SU-DHL-6 (cell line): ENCODE data around the gene STRIT1.

Experiments
- H2AFZ ChIP-seq: fragments of 200-600 bp; sonication (generic); 2 replicates; pipeline ENCODE4 v1.6.1; 2014; ENCODE audit warnings: low read depth, mild to moderate bottlenecking, moderate library complexity, mixed read lengths, antibody characterized with exemption, low read length; ENCODE audit not compliant: severe bottlenecking
- H3F3A ChIP-seq: fragments of 200-600 bp; shearing (Covaris generic); 2 replicates; pipeline ENCODE4 v1.6.0; 2016; ENCODE audit warnings: antibody characterized with exemption, mild to moderate bottlenecking; ENCODE audit not compliant: insufficient read depth
- H3K27ac ChIP-seq: fragments of 200-600 bp; sonication (generic); 2 replicates; pipeline ENCODE4 v1.5.1; 2016; ENCODE audit warnings: low read depth, mild to moderate bottlenecking, low read length, moderate library complexity, mixed read lengths
- H3K27me3 ChIP-seq: fragments of 200-600 bp; sonication (generic), shearing (Covaris generic); 2 replicates; pipeline ENCODE4 v1.6.0; 2014; ENCODE audit warnings: mild to moderate bottlenecking, low read length
- H3K36me3 ChIP-seq: fragments of 200-600 bp; sonication (generic); 2 replicates; pipeline ENCODE4 v1.6.1; 2014; ENCODE audit warnings: mild to moderate bottlenecking, low read length, mixed read lengths
- H3K4me2 ChIP-seq: fragments of 300-600, 200-600 bp; shearing (Covaris generic), sonication (generic); 2 replicates; pipeline ENCODE4 v1.6.0; 2014; ENCODE audit warnings: low read length, low read depth, mild to moderate bottlenecking; ENCODE audit not compliant: poor library complexity, severe bottlenecking
- H3K4me3 ChIP-seq: fragments of 200-600 bp; sonication (generic); 2 replicates; pipeline ENCODE4 v1.5.1; 2014; ENCODE audit warnings: antibody characterized with exemption, low read length, mild to moderate bottlenecking, mixed read lengths; ENCODE audit not compliant: insufficient read depth, poor library complexity, severe bottlenecking
- H3K79me2 ChIP-seq: fragments of 200-600 bp; sonication (generic); 2 replicates; pipeline ENCODE4 v1.6.1; 2014; ENCODE audit warnings: mild to moderate bottlenecking, low read length, moderate library complexity; ENCODE audit not compliant: insufficient read depth
- H3K9ac ChIP-seq: fragments of 200-600 bp; sonication (generic); 2 replicates; pipeline ENCODE4 v1.7.0; 2014; ENCODE audit warnings: mild to moderate bottlenecking, low read length
- H3K9me2 ChIP-seq: fragments of 200-600 bp; sonication (generic); replicated peaks from 2 replicates; pipeline ENCODE4 v1.6.1; 2014; ENCODE audit warnings: low read length; ENCODE audit not compliant: insufficient read depth
- H3K9me3 ChIP-seq: fragments of 200-600 bp; sonication (generic); 2 replicates; pipeline ENCODE4 v1.6.1; 2014; ENCODE audit warnings: low read length, mixed read lengths; ENCODE audit not compliant: insufficient read depth
- H4K20me1 ChIP-seq: fragments of 200-600 bp; sonication (generic); 2 replicates; pipeline ENCODE4 v1.6.1; 2014; ENCODE audit warnings: low read depth, mild to moderate bottlenecking, antibody characterized with exemption, low read length, moderate library complexity, mixed read lengths
- CTCF ChIP-seq: fragments of 200-600 bp; sonication (generic); IDR thresholded peaks from one replicate; pipeline ENCODE4 v1.5.1; 2017; ENCODE audit warnings: antibody characterized with exemption, mild to moderate bottlenecking, low read length, moderate library complexity; ENCODE audit not compliant: insufficient read depth, poor library complexity, severe bottlenecking
- EZH2phosphoT487 ChIP-seq: fragments of 200-600 bp; sonication (generic), shearing (Covaris generic); conservative IDR thresholded peaks from 2 replicates; pipeline ENCODE4 v1.6.1; 2018; ENCODE audit warnings: mild to moderate bottlenecking, antibody characterized with exemption, low read length, moderate library complexity, mixed read lengths

The STRIT1 gene

DNA sequence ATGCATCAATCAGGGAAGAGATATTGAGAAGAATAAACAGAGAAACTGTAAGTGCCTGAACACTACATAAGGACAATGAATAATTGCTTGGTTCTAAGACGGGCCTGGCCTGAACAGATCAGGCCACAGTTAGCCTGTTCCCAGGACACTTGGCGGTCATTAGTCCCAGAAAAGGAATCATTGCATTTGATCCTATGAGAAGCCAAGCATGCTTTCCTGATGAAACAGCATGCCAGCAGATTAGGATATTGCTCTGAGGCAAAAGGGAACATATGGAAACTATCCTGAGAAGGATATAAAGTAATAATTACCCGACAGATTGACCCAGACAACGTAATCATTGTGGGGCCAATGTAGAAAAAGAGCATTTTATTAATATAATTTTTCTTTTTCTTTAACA is 51.9 kb downstream of the STRIT1 start:
- Histone ChIP-seq H3K36me3 (no peaks in the 10 kb centered on the region; the same call in 1 of the 2 replicates), H3K9me2 (no peaks in the 10 kb centered on the region), H4K20me1 (no peaks in the 10 kb centered on the region), H3F3A (peaks cover 12% of the 10 kb centered on the region), H3K9me3 (no peaks in the 10 kb centered on the region), H3K9ac (no peak overlapping the region), H3K4me2 (no peak overlapping the region), H3K27ac (no peak overlapping the region), H3K4me3 (no peak overlapping the region), H2AFZ (no peak overlapping the region), H3K27me3 (no peaks in the 10 kb centered on the region), H3K79me2 (no peaks in the 10 kb centered on the region)
- TF ChIP-seq EZH2phosphoT487 (no peak), CTCF (no peak)
